Tibial artery (tissue), 4 donors: Measurements from ENCODE around the gene WDR20.

Source experiments
- DNase-seq, 2 donors: peaks; one replicate each; pipeline ENCODE4 v3.0.0-alpha.2; 2019
- H3K27ac ChIP-seq, 2 donors: fragments of 200-600 bp; sonication (generic) in 1 of 2; 1 replicate in 1 of 2; 2 replicates in 1 of 2; pipeline ENCODE4 v1.5.1; 2018 to 2019; ENCODE audit warnings: mild to moderate bottlenecking in 1 of 2
- H3K27me3 ChIP-seq, 2 donors: fragments of 200-600 bp; sonication (generic) in 1 of 2; one replicate each; pipeline versions ENCODE4 v1.5.1 to v1.6.0; 2016 to 2019
- H3K36me3 ChIP-seq, 3 donors: fragments of 200-600 bp; sonication (generic) in 2 of 3; one replicate each; pipeline ENCODE4 v1.5.1; 2016 to 2019; ENCODE audit warnings: mild to moderate bottlenecking in 2 of 3
- H3K4me1 ChIP-seq, 4 donors: fragments of 200-600 bp; sonication (generic) in 2 of 4; 1 replicate in 3 of 4; 2 replicates in 1 of 4; pipeline ENCODE4 v1.5.1; 2016 to 2019
- H3K4me3 ChIP-seq, 2 donors: fragments of 200-600 bp; sonication (generic) in 1 of 2; 1 replicate in 1 of 2; 2 replicates in 1 of 2; pipeline ENCODE4 v1.5.1; 2018 to 2019; ENCODE audit warnings: mild to moderate bottlenecking in 2 of 2
- H3K9me3 ChIP-seq, 3 donors: fragments of 200-600 bp; sonication (generic) in 1 of 3; one replicate each; pipeline ENCODE4 v1.5.1; 2016 to 2019
- intact Hi-C: fragments of 100-400 bp; cut with DNase I; formaldehyde crosslinking; loops from one replicate; pipeline ENCODE4 v1.15.0; 2023; ENCODE audit warnings: low total_unique reads
- TF ChIP-seq, protein P1 (sequence below), 2 experiments: fragments of 200-600 bp in 1 of 2; fragments of 450-650 bp in 1 of 2; IDR thresholded peaks; one replicate each; pipeline ENCODE4 v1.5.1; 2017 to 2019; ENCODE audit warnings: antibody characterized with exemption in 2 of 2, mild to moderate bottlenecking in 1 of 2, moderate library complexity in 1 of 2

Gene WDR20

DNA sequence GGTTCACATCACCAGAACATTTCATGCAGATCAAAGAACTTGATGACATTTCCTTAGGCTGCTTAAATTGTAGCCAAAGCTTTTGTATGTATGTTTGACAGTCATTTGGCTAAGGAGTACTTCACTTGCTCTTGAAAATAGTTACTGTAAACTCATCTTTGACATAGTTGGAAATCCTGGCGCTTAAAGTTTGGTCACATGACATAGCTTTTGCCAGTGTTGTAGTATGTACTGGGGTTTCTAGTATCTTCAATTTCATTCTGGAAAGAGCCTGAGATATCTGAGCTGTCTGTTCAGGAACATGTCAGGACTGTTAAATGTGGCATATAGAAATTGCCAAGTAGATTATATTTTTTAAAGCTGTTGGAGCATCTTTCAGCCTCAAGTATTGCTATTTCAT is 55.7 kb downstream of the WDR20 start:
- TF ChIP-seq, protein P1, sequence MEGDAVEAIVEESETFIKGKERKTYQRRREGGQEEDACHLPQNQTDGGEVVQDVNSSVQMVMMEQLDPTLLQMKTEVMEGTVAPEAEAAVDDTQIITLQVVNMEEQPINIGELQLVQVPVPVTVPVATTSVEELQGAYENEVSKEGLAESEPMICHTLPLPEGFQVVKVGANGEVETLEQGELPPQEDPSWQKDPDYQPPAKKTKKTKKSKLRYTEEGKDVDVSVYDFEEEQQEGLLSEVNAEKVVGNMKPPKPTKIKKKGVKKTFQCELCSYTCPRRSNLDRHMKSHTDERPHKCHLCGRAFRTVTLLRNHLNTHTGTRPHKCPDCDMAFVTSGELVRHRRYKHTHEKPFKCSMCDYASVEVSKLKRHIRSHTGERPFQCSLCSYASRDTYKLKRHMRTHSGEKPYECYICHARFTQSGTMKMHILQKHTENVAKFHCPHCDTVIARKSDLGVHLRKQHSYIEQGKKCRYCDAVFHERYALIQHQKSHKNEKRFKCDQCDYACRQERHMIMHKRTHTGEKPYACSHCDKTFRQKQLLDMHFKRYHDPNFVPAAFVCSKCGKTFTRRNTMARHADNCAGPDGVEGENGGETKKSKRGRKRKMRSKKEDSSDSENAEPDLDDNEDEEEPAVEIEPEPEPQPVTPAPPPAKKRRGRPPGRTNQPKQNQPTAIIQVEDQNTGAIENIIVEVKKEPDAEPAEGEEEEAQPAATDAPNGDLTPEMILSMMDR (IDR thresholded peaks at IDR 0.05) = no peak
- no peak for DNase-seq
- no peaks in the 10 kb centered on the region for H3K9me3 ChIP-seq
- no peaks in the 10 kb centered on the region for H3K27me3 ChIP-seq
- intact Hi-C loops = no loop called here
- peaks cover 3 to 49% (median 11%) of the 10 kb centered on the region in 3 donors for H3K36me3 ChIP-seq
- no peaks in the 10 kb centered on the region for H3K4me1 ChIP-seq
- no peak overlapping the region for H3K4me3 ChIP-seq
- H3K27ac ChIP-seq = no peak overlapping the region

DNA sequence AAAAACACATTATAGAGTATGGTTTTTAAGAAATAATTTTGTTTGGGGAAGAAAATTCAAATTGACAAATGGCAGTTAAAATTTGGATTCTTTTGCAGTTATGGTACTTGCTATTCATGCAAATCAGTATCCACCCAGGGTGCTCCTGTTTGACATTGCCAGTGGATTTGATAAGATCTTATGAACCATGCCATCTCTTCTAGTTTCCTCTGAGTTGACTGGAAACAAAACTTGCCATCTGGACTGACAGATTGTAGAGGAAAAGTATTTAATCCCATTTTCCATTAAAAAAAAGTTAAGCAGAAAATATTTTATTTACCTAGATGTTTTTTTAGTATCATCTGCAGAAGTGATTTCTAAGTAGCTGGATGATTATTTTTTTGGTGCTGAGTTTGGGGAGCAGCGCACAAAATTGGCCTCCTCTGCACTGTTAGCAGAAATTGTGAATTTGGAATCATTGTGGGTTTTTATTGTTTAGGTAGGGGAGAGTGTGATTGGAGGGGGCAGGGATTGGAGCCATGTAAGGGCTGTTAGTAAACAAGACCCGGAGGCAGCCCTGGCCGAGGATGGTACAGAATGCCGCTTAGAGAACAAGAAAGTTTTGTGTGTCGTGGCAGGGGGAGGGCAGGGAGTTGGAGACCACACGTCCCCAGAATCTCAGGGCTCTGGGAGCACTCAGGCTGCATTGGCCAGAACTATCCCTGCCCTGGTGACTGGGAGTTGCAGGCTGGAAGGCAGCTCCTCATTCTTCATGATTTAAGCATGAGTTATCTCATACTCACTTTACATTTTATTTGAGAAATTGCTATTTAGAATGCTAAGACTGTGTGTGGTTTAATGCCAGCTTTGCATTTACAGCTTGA is 56.6 kb downstream of the WDR20 start:
- H3K27ac ChIP-seq = no peak overlapping the region
- H3K4me1 ChIP-seq = no peaks in the 10 kb centered on the region
- no peak overlapping the region for H3K4me3 ChIP-seq
- peaks cover 3 to 56% (median 11%) of the 10 kb centered on the region in 3 donors for H3K36me3 ChIP-seq
- intact Hi-C loops = no loop called here
- no peaks in the 10 kb centered on the region for H3K9me3 ChIP-seq
- no peak for DNase-seq
- H3K27me3 ChIP-seq = no peaks in the 10 kb centered on the region
- TF ChIP-seq, protein P1 (IDR thresholded peaks at IDR 0.05) = no peak

DNA sequence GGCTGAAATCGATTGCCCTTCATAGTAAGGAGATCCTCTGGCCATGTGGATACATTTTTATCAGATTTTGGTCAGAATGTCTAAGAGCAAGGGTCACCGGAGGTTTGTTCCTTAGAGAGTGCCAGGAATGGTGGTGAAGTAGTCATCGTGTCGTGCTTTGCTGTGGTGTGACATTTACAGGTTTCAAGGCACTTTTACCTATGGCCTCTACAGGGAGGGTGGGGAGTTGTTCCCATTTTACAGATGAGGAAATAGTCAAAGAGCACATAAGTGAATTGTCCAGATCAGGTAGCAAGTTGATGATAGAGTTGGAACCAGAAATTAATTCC is 57.2 kb downstream of the WDR20 start:
- H3K36me3 ChIP-seq = peaks cover 3 to 61% (median 11%) of the 10 kb centered on the region in 3 donors
- H3K9me3 ChIP-seq = no peaks in the 10 kb centered on the region
- no peak for DNase-seq
- no peaks in the 10 kb centered on the region for H3K27me3 ChIP-seq
- no peaks in the 10 kb centered on the region for H3K4me1 ChIP-seq
- intact Hi-C loops = no loop called here
- TF ChIP-seq, protein P1 (IDR thresholded peaks at IDR 0.05) = no peak
- H3K27ac ChIP-seq = no peak overlapping the region
- H3K4me3 ChIP-seq = no peak overlapping the region

DNA sequence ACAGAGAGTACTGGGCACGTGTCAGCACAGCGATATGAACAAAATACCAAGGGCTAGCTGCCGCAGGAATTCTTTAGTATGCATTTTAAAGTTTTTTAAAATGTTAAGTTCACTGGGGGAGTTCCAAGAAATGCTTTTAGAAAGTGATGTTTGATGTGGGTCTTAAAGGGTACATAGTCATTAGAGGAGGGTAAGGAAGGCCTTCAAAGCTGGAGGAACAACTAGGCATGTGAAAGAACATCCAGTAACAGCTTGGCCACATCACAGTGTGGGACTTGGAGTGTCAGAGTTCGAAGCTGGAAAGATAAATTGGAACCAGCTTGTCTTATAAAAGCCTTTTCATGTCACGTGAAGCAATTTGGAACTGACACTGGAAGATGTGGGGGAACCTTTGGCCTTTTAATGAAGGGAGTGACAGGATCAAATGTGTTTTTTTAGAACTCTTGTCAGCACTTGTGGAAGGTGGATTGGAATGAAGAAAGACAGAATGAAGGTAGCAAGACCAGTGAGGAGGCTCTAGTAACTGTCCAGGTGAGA is 57.7 kb downstream of the WDR20 start:
- no peaks in the 10 kb centered on the region for H3K27me3 ChIP-seq
- TF ChIP-seq, protein P1 (IDR thresholded peaks at IDR 0.05) = no peak
- intact Hi-C loops = no loop called here
- H3K4me1 ChIP-seq = no peaks in the 10 kb centered on the region
- H3K9me3 ChIP-seq = no peaks in the 10 kb centered on the region
- H3K27ac ChIP-seq = no peak overlapping the region
- H3K36me3 ChIP-seq = peaks cover 3 to 64% (median 11%) of the 10 kb centered on the region in 3 donors
- H3K4me3 ChIP-seq = no peak overlapping the region
- DNase-seq = no peak

DNA sequence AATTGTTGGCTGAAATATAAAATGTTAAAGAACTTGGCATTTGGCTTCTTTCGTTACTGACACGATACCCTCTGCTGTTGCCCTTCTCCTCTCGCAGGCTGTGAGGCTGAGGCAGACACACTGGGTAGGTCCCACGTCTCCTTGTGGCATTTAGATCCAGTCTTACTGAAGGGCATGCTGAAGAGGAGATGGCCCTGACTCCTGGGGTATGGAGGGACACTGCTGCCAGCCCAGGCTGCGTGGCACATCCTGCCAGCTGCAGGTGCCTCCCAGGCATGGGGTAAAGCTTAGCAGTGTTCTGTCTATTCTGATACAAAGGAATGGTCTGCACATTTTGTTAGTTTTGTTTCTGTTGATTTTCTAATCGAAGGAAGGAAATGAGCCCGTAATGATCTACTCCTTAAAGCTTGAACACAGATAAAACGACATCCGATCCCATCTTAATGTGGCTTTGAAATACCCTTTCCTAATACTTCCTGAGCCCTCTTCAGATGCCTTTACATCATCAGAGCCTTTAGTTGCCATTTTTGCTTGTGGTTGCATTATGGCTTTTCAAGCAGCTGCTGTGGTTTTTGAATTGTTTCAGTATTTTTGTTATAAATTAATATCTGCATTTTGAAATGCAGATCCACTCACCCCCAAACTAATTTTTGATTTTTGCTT is 61.1 kb downstream of the WDR20 start:
- Histone ChIP-seq H3K36me3 (peaks cover 10 to 86% (median 18%) of the 10 kb centered on the region in 3 donors), H3K9me3 (no peaks in the 10 kb centered on the region), H3K4me3 (no peak overlapping the region), H3K27me3 (no peaks in the 10 kb centered on the region), H3K27ac (no peak overlapping the region), H3K4me1 (no peaks in the 10 kb centered on the region)
- TF ChIP-seq, protein P1 (IDR thresholded peaks at IDR 0.05) = no peak
- intact Hi-C loops = no loop called here
- DNase-seq = no peak
